Frontal cortex (tissue), 4 donors: ENCODE data around the gene LAMB4. TPM values are rescaled to one million over a fixed set of nuclear protein-coding genes. Genes with fewer than 3 reads are reported as not detected.
"Not testable (repeated sequence)": the region's sequence is repeated elsewhere in the genome, so short reads cannot be mapped to it uniquely, and the experiment has no call there.

ENCODE experiments used
- DNase-seq, 2 donors: peaks; one replicate each; pipeline ENCODE4 v3.0.0; 2012; ENCODE audit warnings: low spot score in 2 of 2
- FAIRE-seq: peaks from 2 replicates; lab custom pipeline; 2012; peaks lifted over from hg19 to GRCh38; lab: Jason Lieb, UNC
- total RNA-seq: library from RNA; depleted of rRNA; stranded (reverse); fragments of >200 nt; gene quantifications from one replicate; pipeline ENCODE4 v1.2.3, GENCODE V29; 2014
- donor health status: control.
- donor health status: control.
- donor health status: control.

The LAMB4 gene
- total RNA-seq, 1 donor from 2014 or later, result 0.82 TPM

- no peak for DNase-seq
- no peak for FAIRE-seq
These were observed 70.6 kb downstream of the LAMB4 start for GRCh38 chr7:108059526-108059925.

GRCh38 chr7:108057951-108058481 lies 72.1 kb downstream of the LAMB4 start:
- DNase-seq (no peak), FAIRE-seq (no peak)

DNA sequence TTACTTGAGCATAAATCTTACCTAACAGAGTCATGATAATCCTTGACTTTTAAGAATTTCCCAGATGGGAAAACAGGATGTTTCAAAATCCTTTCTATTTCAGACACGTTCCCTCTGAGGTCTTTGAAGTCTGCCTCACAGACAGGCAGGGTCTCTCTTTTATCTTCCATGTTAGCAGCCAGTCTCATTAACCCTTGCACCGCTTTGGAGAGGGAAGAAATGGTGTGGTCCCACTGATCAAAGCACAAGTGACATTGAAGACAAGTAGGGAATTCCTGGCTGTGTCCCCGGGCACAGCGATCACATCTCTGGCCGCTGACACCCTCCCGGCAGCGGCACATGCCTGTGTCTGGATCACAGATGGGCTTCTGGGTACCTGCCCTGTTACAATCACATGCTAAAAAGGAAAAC lies 74.5 kb downstream of the LAMB4 start:
- DNase-seq, result no peak
- FAIRE-seq, result no peak

GRCh38 chr7:108054537-108054936 lies 75.6 kb downstream of the LAMB4 start:
- FAIRE-seq (no peak), DNase-seq (no peak)

DNA sequence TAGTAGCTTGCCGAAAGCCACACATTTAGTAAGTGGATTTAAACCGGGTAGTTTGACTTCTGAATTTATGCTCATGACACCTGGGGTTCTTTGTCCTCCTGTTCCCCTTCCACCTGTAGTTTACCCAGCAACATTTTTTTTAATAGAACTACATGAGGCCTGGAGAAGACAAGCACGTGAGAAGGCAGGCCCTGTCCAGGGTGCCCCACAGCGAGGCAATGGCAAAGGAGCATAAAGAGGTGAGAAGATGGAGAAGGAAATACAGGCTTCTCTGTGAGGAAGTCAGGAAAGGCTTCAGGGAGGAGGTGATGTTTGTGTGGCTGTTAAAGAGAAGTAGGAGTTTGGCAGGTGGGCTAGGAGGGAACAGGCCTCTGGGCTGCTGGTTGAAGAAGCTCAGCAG lies 76.9 kb downstream of the LAMB4 start:
- FAIRE-seq, result no peak
- DNase-seq, result no peak

DNA sequence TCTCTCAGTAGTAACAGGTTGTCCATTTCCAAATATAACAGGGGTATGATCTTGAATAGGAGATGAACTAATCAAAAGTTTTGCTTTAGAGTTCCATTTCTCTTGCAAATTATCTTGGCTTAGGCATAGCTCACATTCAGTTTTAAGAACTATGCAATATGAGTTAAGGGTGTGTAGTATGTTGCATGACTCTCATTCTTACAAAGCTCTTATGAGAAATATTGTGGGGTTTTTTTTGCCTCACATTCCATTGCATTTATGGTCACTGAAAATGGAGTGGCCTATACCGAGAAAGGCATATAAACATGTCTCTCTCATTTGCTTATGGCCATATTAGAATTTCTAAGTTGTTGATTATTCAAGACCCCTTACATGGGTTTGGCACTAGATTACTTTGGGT lies 78.7 kb downstream of the LAMB4 start:
- DNase-seq, result no peak
- no peak for FAIRE-seq

GRCh38 chr7:108049962-108050361 lies 80.2 kb downstream of the LAMB4 start:
- FAIRE-seq (no peak), DNase-seq (no peak)

- FAIRE-seq (no peak), DNase-seq (no peak)
These were observed 81.7 kb downstream of the LAMB4 start for GRCh38 chr7:108048422-108048821.

DNA sequence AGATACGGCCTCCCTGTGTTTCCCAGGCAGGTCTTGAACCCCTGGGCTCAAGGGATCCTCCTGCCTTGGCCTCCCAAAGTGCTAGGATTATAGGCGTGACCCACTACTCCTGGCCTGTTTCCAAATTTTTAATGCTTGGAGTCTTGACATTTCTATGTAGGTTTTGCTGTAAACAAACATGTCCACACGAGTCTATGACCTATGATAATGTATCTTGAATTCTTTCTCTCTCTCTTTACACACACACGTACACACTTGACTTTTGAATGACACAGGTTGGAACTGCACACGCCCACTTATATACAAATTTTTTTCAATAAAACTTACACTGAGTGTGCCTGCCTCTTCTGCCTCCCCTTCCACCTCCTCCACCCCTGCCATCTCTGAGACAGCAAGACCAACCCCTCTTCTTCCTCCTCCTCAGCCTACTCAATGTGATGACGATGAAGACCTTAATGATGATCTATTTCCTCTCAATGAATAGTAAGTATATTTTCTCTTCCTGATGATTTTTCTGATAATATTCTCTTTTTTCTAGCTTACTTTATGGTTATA lies 83.1 kb downstream of the LAMB4 start:
- FAIRE-seq, result no peak
- DNase-seq, result no peak

DNA sequence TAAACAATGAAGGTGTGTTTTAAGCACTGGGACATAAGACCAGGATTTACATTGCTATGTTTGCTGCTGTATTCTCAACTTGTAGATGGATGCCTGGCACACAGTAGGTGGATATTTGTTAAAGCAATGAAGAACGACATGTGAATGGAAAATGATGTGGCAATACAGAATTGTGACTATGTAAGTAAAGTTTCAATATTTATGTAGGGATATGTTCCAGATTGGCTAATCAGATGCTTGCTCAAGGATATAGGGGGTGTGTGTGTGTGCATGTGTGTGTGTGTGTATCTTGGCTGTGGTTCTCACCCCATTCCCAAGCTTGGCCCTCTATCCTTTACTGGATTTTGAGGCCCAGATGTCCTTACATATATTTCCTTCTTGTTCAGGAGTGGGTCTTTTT lies 84.5 kb downstream of the LAMB4 start:
- FAIRE-seq, result no peak
- DNase-seq, result no peak

DNA sequence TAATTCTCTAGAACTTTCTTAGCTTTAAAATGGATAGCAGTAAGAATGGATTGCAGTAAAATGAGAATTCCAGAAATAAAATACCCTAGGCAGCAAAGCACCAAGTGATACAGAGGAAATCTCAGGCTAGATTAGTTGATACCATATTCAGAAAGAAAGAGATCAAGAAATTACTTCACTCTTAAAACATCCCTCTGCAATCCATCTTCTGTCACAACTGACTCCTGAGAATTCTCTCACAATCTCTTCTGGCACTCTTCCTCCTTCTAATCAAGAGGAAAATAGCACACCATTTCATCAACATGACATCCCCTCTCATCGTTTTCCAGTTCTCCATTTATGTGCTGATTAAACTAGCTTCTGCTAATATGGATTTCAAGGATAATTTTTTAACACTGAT lies 85.0 kb downstream of the LAMB4 start:
- DNase-seq, result no peak
- FAIRE-seq, result no peak

- DNase-seq (no peak), FAIRE-seq (no peak)
These were observed 85.8 kb downstream of the LAMB4 start for GRCh38 chr7:108044345-108044744.

DNA sequence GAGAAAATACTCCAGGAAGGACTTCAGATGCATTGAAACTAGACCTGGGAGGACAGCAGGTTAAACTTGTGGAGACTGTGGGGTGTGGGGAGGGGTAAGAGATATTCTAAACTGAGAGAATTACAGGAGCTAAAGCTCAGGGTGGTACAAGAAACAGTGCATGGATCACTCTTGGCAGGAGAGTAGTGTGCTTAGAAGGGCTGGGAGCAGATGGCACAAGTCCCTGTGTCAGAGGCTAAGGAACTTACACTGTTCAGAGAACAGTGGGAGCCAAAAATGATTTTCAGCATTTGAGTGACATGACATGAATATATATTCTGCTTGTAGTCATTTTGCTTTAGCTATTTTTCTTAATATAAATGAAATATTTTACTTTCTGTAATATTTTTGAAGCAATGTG lies 91.2 kb downstream of the LAMB4 start:
- FAIRE-seq (no peak), DNase-seq (no peak)

- FAIRE-seq (no peak), DNase-seq (no peak)
These were observed 92.4 kb downstream of the LAMB4 start for GRCh38 chr7:108037741-108038140.

GRCh38 chr7:108037140-108037539 lies 93.0 kb downstream of the LAMB4 start:
- no peak for FAIRE-seq
- DNase-seq, result no peak

- FAIRE-seq (no peak), DNase-seq (no peak)
These were observed 95.6 kb downstream of the LAMB4 start for GRCh38 chr7:108034586-108034985.

DNA sequence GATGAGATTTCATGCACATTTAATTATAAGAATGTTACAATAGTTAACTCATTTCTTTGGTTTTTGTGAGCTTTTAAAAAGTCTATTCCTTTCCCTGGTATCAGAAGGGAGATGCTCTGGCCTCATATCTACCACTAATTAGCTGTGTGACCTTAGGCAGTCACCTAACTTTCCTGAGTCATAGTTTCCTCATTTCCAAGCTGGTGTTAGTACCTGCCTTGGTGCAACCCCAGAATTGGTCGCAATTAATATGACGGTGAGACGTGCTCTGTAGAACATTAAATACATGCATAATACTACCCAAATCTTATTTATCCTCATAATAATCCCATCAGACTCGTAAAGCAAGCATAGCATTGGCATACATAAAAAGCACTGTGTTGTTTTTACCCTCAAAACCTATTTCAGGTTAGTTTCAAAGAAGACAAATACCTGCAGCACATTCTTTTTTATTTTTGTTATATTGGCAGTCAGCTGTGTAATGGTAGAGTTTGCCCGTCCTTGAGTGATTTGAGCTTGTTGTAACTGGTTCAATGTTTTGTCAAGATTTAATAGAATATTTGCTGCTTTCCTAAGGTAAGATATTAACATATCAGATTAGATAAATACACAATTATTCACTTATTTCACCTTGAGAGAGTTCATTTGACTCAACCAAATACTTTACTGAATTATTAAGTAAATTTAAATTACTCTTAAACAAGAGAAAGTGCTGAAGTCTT lies 96.2 kb downstream of the LAMB4 start:
- DNase-seq (no peak), FAIRE-seq (no peak)

DNA sequence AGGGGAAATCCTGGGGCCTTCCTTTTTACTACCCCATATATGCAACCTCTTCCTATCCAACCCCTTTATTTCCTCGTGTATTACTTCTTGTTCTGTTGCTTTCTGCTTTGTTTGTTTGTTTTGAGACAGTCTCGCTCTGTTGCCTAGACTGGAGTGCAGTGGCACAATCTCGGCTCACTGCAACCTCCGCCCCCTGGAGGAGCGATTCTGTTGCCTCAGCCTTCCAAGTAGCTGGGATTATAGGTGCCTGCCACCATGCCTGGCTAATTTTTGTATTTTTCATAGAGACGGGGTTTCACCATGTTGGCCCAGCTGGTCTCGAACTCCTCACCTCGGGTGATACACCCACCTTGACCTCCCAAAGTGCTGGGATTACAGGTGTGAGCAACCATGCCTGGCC lies 96.9 kb downstream of the LAMB4 start:
- DNase-seq, FAIRE-seq: not testable (repeated sequence)

DNA sequence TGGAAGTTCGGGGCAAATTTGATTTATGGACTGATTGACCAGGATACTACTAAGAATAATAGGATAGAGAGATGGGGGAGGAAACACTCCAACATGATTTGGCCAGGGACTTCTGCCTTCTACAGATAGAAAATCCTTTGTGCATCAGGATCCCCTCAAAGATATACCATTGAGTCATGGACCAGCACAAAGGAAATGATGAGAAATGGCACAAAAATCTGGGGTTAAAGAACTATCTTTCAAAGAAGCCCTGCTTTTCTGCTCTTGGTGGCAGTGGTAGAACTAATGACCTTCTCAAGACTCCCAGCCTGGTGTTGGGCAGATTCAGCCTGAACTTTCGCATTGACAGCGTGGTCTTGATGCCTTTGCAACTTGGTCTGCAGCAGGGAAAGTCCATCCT lies 99.6 kb downstream of the LAMB4 start:
- FAIRE-seq (no peak), DNase-seq (no peak)

GRCh38 chr7:108029034-108029433 lies 101.1 kb downstream of the LAMB4 start:
- FAIRE-seq, result no peak

GRCh38 chr7:108028111-108028510 lies 102.0 kb downstream of the LAMB4 start:
- no peak for FAIRE-seq
- no peak for DNase-seq

More at GRCh38 chr7:108029034-108029433, 101.1 kb downstream of the LAMB4 start:
- no peak for DNase-seq

DNA sequence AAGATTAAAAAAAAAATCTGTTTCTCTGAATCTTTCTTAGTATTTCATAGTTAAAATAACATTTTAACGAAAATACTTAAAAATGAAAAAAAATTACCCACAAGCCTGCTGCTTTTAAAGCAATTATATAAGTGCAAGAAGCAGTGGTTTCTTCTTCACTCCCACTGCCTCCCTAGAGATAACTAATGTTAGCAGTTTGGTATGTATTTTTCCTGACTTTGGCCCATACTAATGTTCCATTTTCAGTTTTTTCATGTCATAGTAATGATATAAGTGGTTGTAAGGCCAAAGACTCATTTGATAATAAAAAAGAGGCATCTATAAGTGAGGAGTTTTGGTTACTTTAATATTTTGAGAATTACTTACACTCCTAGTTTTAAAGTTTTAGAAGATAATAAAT lies 102.9 kb downstream of the LAMB4 start:
- FAIRE-seq, result no peak

More for the DNA sequence above, 102.9 kb downstream of the LAMB4 start:
- DNase-seq, result no peak
